HG02885 (cell line): ENCODE data around the gene PTPRM.

ENCODE experiments used
- ATAC-seq: cut with Tn5 transposase; IDR thresholded peaks from one replicate; pipeline ENCODE4 v1.9.1; 2021; ENCODE audit warnings: mild to moderate bottlenecking; ENCODE audit not compliant: unreplicated experiment, poor library complexity

PTPRM gene

DNA sequence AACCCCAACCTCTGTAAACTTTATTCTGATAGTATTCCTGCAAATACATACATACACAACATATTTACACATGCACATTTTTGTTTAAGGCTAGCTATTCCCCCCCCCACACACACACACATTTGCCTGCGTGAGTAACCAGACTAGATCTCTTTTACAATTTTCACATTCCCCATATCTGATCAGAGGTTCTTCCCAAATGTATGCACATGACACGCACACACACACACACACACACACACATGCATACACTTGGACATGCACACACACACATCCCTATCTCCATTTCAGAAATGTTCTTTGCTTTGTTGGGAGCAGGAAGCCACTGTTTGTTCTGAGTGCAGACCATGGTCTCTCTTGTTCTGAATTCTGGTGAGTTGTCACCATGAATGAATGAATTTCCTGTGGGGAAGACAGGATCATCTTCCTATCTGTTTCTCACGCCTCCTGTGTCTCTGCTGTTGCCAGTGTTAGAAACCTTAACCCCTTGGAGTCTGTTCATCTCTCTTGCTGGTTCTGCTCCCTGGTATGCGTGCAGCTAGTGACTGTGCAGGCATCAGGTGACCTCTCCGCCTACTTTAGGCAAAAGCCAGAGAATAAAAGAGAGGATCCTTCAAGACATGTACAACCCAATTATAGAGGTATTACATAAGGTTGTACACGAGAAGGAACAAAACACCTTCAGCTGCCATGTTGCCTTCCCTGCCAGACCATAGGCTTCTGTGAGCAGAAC lies 791.1 kb downstream of the PTPRM start:
- no peak for ATAC-seq

- no peak for ATAC-seq
Observed at GRCh38 chr18:8359076-8359475, 792.0 kb downstream of the PTPRM start.

DNA sequence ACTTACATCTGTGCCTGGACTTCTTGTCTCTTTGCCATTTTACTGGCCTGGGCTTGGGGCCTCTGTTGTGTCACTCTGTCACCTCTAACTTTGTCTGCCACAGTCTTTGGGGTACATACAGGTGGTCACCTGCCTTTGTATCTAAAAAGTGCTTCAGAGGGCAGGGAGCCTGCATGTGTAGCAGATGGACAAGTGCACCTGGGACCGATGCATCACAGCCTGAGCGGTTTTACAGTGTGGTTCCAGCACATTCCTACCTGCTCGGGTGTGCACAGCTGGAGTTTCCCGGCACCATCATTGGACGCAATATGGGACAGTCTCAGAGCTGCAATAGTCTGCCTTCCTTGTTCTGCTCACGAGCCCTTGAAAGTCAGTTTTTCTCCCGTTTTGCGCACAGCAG lies 792.4 kb downstream of the PTPRM start:
- no peak for ATAC-seq

- ATAC-seq = no peak
Observed at GRCh38 chr18:8361941-8362471, 794.9 kb downstream of the PTPRM start.

DNA sequence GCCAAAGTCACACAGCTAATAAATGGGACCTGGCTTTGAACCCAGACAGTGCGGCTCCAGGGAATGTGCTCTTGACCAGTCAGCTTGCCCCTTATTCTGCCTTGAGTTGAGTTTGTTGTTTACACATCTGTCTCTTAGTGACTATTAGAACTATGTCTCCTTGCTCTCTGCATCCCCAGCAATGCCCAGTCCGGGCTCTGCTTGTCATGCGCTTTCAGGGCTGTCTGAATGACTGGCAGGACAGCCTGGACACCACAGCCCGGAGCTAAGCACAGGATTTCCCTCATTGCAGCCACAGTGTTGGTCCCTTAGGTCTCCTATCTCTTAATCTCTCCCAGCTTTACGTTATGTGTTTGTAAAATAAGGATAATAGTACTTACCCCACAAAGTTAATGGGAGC lies 795.7 kb downstream of the PTPRM start:
- ATAC-seq = no peak

GRCh38 chr18:8364385-8364784 lies 797.3 kb downstream of the PTPRM start:
- ATAC-seq = no peak

GRCh38 chr18:8365006-8365405 lies 797.9 kb downstream of the PTPRM start:
- no peak for ATAC-seq

DNA sequence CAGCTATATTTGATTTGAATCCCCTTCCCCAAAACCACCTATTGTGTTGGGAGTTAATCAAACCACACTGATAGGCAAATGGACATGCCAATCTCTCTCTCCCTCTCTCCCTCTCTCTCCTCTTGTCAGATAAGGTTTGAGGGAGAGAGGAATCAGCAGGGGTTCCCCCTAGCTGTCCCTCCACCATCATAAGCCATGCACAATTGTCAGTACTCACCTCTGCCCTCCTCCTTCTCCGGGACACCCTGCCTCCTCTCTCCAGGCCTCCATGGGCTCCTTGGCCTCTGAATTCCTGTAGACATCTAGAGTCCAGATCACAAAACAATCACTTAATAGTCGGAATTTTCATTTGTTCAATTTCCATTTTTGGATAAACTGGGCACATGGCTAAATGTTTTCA lies 798.4 kb downstream of the PTPRM start:
- no peak for ATAC-seq

DNA sequence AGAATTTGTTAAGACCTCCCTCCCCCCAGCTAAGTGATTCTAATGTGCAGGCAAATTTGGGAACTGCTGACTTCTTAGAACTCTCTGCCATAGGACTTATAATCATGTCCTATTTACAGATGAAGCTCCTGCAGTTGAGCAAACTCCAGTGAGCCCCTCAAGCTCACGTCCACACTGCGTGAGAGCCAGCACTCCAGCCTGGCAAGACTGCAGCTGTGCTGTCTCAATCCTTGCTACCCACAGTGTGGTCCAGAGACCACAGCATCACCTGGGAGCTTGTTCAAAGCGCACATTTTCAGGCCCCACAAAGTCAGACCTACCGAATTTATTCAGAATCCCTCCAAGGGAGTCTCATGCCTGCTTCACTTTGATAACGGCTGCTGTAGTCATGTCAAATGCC lies 799.0 kb downstream of the PTPRM start:
- ATAC-seq = no peak

DNA sequence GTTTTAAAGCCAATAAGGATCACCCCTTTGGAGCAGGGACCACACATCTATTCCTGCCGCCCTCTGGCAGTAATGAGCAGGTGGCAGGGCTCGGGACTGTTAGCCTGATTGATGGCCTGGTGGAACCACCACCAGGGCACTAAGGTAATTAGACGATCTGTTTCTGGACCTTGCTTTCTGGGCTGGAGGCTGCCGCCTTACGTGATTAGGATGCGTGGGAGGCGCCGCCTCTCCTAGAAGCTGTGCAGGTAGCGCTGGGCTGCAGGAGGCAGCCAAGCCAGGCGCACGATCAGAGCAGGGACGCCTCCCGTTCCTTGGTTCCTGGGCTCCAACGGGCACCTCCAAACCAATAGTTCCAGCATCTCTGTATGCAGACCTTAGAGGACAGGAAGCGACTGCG lies 799.5 kb downstream of the PTPRM start:
- no peak for ATAC-seq

GRCh38 chr18:8367217-8367988 lies 800.3 kb downstream of the PTPRM start:
- ATAC-seq = peak; percentile 48

DNA sequence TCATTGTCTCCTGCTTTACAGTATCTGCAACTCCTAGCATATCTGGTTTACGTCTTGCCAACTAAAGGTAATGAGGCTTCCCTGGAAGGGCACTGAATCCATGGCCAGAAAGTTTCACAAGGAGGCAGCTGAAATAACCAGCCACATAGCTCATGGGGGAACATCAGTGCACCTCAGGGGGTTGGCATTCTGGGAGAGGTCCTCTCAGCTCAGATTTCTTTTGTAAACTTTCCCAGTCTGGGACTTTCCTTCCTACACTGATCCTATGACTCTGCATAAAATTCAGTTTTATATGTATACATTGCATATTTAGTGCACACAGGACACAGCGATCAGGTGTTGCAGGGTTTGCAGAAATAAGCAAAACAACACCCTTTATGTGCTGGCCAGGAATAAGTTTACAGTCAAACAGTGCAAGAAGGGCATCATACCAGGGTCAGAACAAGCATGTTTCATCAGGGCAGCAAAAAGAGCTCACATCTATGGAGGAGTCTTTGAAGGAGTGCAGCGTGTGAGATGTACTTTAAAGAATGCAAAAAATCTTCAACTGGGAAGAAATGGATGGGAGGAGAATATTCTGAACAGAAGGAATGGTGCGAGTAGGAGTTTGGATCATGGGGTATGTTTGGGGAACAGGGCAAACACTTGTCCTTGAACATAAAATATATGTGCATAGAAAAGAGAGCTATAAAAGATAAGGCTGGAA lies 801.5 kb downstream of the PTPRM start:
- ATAC-seq = no peak

GRCh38 chr18:8373486-8373885 lies 806.4 kb downstream of the PTPRM start:
- no peak for ATAC-seq

- no peak for ATAC-seq
Observed at GRCh38 chr18:8374676-8375075, 807.6 kb downstream of the PTPRM start.

GRCh38 chr18:8375249-8375648 lies 808.1 kb downstream of the PTPRM start:
- no peak for ATAC-seq

GRCh38 chr18:8376113-8376512 lies 809.0 kb downstream of the PTPRM start:
- no peak for ATAC-seq

DNA sequence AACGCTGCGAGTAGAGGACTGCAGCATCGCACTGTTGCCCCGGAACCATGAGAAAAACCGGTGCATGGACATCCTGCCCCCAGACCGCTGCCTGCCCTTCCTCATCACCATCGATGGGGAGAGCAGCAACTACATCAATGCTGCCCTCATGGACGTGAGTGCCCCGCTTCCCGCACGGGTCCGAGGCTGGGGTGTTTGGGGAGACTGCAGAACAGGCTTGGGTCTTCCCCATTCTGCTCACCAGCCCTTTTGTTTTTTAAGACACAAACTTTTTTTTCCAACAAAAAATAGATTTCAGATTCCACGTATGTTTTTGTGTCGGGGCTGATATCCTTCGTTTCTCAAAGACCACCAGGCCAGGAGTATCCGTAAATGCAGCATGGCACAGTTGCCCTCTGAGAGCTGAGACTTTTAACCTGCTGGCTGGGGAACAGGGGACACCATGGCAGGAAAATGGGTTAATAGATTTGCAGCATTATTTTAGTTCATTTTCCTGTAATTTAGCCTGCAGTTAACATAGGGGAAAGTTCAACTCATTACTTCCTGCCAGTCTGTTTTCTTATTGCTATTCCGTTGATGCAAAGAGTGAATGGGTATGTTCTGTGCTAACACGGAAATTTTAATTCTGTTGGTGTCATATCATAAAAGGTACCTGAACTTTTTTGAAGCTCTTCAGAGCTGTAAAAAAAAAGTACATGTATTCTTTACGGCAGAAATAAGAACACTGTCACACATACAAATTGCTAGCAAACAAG lies 812.2 kb downstream of the PTPRM start:
- ATAC-seq = no peak

DNA sequence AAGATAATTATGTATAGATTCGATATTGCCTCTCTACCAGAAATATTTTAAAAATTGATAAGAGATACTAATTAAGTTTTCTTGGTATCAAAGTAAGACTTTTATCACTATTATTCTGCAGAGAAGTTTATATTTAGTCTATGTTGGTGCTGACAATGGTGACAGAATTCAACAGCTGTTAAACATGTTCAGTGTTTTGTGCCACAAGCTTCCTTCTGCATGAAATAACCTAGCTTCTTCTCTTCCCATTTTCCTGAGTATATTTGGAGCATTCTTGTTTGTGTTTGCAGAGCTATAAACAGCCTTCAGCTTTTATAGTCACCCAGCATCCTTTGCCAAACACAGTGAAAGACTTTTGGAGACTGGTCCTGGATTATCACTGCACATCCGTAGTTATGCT lies 812.9 kb downstream of the PTPRM start:
- no peak for ATAC-seq

DNA sequence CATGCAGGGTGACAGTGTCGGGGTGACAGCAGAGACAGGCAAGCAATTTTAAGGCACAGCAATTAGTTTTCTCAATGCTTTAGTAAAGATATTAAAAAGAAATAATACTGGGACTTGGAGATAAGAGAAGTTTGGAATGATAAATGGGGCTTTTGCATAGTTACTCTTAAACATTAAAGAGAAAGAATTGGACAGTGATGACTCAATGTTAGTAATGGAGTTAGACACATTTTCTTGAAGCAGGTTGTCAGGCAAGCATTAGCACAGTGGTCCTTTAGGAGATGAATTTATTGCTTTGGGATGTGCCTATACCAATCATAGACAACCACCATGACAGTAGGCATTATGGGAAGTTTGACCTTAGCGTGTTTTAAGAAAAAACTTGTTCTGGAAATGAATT lies 813.8 kb downstream of the PTPRM start:
- no peak for ATAC-seq

DNA sequence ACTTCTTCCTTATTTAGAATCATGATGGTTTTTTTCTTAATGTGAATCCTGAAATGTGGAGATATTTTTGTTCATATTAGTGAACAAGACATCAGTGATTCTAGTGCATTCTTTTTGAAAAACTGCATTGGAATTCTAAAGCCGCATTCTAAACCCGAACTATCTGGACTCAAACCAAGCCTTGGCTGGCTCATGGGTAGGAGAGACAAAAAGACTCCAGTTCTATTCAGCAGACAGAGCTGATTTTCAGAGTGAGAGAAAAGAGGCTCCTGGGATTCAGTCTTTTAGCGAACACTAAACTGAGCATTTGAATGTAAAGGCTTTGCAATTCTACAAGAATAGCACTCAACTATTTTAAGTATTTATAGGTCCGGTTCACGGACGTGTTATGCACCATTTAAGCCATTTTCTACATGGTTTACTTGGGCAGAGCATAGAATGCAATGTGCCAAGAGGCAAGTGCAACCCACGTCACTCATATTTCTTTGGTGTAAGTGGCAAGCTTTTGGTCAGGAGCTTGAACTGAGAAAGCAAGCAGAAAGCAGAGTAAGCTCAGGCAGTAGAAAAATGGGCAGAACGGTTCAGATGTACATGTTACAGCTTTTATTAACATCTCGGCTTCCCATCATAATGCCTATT lies 814.8 kb downstream of the PTPRM start:
- ATAC-seq = no peak
